GM18867 (cell line): ENCODE data around the gene ASS1.
"Not testable (repeated sequence)": the region's sequence is repeated elsewhere in the genome, so short reads cannot be mapped to it uniquely, and the experiment has no call there.

Source experiments
- ATAC-seq: cut with Tn5 transposase; IDR thresholded peaks from one replicate; pipeline ENCODE4 v1.9.1; 2021; ENCODE audit warnings: mild to moderate bottlenecking, moderate library complexity; ENCODE audit not compliant: unreplicated experiment

The ASS1 gene

DNA sequence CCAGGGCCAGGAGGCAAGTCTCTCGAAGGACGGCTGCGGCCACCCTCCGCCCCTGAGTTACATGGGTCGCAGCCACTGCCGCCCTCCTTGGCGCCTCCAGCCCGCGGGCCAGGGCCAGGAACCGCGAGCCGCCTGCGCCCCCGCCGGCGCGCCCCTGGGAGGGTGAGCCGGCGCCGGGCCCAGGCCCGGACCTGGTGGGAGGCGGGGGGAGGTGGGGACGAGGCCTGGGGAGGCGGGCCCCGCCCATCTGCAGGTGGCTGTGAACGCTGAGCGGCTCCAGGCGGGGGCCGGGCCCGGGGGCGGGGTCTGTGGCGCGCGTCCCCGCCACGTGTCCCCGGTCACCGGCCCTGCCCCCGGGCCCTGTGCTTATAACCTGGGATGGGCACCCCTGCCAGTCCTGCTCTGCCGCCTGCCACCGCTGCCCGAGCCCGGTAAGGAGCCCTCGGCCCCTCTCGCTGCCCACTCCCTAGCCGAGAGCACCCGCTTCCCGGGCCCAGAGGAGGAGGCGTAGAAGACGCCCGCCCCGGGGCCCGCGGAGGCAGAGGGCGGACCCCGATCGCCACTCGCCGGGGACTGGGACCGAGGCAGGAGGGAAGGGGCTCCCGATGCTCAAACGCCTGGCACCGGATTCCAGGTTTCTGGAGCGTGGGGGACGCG lies at the start of gene ASS1:
Gene ASS1, plus strand, starts transcription at position 397 of the 657 bp plus-strand sequence. CDS start 7,268 bp downstream, outside the sequence.
- ATAC-seq, result no peak

DNA sequence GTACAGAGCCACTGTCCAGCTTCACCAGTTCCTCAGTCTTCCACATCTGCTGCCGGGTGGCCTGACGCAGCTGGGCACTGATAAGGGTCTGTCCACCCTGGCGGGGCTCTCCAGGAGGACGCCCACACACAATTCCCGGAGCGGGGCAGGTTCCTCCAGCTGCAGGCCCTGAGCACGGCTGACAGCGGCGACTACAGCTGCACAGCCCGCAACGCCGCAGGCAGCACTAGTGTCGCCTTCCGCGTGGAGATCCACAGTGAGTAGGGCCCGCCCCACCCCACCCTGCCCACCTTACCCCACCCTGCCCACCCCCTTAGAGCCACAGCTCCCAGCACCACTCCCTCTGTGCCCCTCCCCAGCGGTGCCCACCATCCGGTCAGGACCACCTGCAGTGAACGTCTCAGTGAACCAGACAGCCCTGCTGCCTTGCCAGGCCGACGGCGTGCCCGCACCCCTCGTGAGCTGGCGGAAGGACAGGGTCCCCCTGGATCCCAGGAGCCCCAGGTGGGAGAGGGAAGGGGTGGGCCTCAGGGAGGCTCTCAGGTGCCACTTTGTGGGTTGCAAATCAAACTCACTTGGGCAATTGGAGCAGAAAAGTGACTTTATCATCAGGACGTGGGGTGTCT lies 48.8 kb upstream of the ASS1 start:
- no peak for ATAC-seq

- no peak for ATAC-seq
These were observed 48.2 kb upstream of the ASS1 start for GRCh38 chr9:130396581-130396980.

DNA sequence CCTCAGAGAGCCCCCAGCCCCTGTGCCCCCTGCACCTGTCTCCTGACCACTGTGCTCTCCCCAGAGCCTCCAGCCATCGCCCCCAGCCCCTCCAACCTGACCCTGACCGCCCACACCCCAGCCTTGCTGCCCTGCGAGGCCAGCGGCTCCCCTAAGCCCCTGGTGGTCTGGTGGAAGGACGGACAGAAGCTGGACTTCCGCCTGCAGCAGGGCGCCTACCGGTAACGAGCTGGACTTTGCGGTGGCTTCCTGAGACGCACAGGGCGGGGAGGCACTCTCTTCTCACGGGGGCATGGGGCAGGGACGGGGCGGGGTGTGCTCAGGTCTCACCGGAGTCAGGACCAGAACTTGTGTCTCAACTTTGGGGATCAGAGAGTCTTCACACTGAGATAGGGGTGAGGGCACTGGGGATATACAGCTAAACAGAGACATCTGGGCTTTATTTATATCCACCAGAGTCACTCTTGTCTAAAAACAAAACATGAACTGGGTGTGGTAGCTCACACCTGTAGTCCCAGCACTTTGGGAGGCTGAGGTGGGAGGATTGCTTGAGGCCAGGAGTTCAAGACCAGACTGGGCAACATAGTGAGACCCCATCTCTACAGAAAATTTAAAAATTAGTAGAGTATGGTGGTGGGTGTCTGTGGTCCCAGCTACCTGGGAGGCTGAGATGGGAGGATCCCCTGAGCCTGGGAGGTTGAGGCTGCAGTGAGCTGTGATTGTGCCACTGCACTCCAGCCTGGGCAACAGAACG lies 46.1 kb upstream of the ASS1 start:
- ATAC-seq, result no peak

DNA sequence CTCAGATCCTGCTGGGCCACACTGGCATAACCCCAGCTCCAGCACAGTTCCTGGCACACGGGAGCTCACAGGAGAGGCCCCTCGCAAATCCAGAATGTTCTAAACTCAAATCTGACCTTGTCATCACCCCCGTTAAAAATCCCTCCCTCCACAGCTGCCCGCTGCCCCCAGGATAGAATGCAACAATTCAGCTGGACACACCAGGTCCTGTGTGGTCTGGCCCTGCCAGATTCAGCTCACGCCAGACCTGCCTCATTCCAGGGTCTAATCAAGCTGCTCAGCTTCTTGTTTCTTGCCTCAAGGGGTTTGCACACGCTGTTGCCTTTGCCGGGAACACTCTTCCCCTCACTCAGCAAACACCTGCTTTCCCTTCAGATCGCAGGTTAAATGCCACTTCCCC lies 45.0 kb upstream of the ASS1 start:
- ATAC-seq, result no peak

GRCh38 chr9:130400870-130401269 lies 43.9 kb upstream of the ASS1 start:
- no peak for ATAC-seq

- ATAC-seq, result not testable (repeated sequence)
These were observed 43.0 kb upstream of the ASS1 start for GRCh38 chr9:130401742-130402141.

- no peak for ATAC-seq
These were observed 42.5 kb upstream of the ASS1 start for GRCh38 chr9:130402243-130402642.

- ATAC-seq, result no peak
These were observed 41.9 kb upstream of the ASS1 start for GRCh38 chr9:130402645-130403440.

GRCh38 chr9:130405657-130406257 lies 39.0 kb upstream of the ASS1 start:
- ATAC-seq, result no peak

GRCh38 chr9:130406278-130406895 lies 38.4 kb upstream of the ASS1 start:
- no peak for ATAC-seq

- ATAC-seq, result no peak
These were observed 36.7 kb upstream of the ASS1 start for GRCh38 chr9:130407916-130408663.

GRCh38 chr9:130408669-130409068 lies 36.1 kb upstream of the ASS1 start:
- no peak for ATAC-seq

DNA sequence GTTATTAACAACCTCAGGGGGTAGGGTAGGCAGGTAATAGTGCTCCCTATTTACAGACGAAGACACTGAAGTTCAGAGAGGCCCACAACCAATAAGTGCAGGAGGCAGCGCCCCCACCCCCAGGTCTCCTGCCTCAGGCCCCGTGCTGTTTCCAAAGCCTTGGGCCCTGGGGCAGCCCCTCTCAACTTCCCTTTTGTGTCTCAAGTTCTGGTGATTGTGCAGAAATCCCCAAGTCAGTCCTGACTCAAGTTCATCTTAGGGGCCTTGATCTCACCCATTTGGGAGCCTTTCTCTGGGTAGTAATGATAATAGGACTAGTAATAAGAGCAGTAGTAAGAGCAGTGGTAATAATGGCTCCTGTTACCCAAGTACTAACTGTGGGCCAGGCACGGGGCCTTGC lies 35.5 kb upstream of the ASS1 start:
- ATAC-seq, result no peak

- no peak for ATAC-seq
These were observed 34.3 kb upstream of the ASS1 start for GRCh38 chr9:130410443-130410842.

GRCh38 chr9:130411566-130411915 lies 33.2 kb upstream of the ASS1 start:
- no peak for ATAC-seq

DNA sequence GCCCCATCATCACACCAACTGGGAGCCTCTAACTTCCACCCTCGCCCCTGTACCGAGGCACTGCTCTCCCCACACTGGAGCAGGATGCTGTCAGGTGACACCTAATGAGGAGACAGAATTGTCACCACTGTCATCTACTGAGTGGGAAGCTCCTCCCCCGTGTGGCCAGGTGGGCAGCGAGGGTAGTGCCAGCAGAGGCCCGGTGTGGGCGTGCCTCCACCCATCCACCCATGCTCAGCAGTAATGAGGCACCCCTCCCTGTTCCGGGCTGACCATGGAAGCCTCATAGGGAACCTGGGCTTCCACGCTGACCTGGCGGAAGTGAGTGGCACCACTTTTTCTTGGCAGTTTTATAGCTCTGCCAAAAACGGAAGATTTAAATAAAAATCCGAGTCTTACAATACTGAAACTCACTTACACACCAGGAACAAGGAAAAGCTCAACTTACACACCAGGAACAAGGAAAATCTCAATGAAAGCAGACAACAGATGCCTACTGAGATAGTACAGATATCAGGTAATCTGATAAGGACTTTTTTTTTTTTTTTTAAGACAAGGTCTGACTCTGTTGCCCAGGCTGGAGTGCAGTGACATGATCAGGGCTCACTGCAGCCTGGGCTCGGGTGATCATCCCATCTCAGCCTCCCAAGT lies 30.6 kb upstream of the ASS1 start:
- no peak for ATAC-seq

DNA sequence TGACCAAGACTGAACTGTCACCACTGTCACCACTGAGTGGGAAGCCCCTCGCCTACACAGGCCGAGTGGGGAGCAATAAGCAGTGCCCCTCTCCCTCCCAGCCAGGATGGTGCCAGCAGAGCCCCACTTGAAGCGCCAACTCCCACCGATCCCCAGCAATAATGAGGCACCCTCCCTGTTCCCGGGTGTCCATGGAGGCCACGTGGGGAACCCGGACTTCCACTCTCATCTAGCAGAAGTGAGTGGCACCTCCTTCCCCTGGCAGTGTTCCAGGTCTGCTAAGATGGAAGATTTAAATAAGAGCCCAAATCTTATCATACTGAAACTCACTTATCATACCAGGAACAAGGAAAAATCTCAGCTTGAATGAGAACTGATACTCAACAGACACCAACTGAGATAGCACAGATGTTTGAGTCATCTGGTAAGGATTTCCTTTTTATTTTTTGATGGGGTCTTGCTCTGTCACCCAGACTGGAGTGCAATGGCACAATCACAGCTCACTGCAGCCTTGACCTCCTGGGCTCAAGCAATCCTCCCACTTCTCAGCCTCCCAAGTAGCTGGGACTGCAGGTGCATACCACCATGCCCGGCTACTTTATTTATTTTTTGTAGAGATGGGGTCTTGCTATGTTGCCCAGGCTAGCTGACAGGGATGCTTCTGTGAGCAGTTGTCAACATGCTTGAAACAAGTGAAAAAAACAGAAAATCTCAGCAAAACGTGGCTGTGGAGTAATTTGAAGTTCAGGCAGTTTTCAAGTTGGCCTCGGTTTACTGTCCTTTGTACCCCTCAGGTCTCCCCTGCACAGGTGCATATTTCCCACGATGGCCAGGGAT lies 29.6 kb upstream of the ASS1 start:
- ATAC-seq, result no peak
